HG02885 (cell line): ENCODE measurements around the gene MYOM3.

Experiments
- ATAC-seq: cut with Tn5 transposase; IDR thresholded peaks from one replicate; pipeline ENCODE4 v1.9.1; 2021; ENCODE audit warnings: mild to moderate bottlenecking; ENCODE audit not compliant: unreplicated experiment, poor library complexity

Gene MYOM3

GRCh38 chr1:24111996-24112779 lies at the start of gene MYOM3:
Gene MYOM3 (minus strand): TSS chr1:24112135. CDS start chr1:24108636, 3,499 bp downstream.
- peak; percentile 43 for ATAC-seq

- no peak for ATAC-seq
Observed at GRCh38 chr1:24161270-24161669, 49.3 kb upstream of the MYOM3 start.

DNA sequence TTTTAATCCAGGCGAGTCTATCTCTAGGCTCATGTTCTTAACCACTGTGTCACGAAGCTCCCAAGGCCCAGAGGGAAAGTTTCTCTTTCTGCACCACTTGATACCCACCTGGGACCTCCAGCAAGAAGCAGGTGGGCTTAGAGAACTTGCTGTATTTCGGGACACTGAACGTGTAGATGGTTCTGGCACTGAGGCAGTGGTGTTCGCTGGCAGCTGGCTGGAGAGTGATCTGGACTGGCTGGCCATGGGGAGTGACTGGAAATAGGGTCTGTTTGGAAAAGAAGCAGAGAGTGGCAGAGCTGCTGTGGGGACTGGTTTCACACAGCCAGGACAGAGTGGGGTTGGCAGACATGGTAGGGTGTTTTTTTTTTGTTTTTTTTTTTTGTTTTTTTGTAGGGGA lies 47.4 kb upstream of the MYOM3 start:
- no peak for ATAC-seq

- no peak for ATAC-seq
Observed at GRCh38 chr1:24157918-24158481, 46.1 kb upstream of the MYOM3 start.

GRCh38 chr1:24156542-24157260 lies 44.8 kb upstream of the MYOM3 start:
- ATAC-seq = no peak

DNA sequence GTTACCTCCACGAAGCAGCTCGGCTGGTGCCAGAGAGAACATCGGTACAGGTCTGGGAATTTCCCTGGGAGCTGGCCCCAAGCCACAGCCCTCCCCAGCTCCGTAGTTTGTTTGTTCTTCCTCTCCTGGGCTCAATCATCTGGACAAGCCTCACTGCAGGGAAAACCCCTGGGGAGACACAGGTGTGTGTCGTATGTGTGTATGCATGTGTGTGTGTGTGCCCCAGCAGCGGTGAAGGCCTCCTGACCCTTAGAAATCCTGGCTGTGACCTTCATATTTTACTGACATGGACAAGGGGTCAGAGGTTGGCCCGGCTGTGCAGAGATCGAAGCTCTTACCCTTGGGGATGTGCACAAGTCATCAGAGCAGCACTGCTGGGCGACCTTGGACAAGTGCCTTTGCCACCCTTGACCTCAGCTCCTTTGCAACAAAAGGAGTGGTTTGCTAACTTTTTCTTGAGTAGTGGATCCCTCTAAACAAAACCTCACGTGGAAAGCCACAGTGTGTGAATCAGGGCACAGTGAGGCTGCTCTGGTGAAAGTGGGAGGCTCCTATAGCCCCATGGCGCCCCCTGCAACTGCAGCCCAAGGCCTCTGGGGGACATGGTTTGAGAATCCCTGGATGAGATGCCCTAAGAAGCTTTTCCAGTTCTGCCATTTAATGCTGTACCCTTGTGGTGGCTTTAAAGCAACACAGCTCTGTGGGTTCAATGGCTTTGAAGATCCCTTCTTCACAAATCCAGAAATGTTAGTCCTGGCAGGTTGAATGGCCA lies 43.3 kb upstream of the MYOM3 start:
- no peak for ATAC-seq

GRCh38 chr1:24154215-24154614 lies 42.3 kb upstream of the MYOM3 start:
- no peak for ATAC-seq

DNA sequence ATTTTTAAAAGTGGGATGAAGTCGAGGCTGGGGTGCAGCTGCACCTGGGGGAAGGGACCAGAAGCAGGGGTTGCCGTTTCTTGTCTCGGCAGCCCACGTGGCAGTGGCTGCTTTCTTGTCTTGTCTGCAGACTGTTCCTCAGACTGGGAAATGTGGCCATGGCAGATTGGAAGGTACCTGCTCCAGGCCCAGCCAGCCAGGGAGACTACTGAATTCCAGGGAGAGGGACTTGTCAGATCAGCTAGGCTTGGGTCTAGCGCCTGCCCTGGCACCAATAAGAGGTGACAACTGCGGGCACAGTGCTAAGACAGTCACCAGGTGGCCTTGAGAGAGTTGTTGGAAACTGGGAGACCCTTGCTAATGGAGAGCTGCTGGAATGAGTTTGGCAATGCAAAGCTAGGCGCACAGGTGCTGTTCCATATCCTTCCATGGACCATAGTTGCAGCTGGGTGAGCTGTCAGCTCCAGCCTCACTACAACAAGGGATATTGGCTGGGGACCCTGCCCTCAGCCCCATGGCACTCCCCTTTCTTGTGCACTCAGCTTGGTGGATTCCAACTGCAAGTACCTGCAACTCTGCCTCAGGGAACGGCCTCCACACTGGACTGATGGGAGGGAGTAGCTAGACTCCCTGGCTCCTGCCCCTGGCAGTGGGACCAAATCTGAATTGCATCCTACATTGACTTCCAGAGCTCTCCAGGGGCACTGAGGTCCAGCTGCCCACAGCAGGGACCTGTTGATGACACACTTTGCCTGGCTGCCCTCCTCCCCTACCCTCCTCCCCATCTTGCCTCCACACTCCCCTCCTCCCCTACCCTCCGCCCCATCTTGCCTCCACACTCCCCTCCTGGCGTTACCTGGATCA lies 40.9 kb upstream of the MYOM3 start:
- no peak for ATAC-seq

DNA sequence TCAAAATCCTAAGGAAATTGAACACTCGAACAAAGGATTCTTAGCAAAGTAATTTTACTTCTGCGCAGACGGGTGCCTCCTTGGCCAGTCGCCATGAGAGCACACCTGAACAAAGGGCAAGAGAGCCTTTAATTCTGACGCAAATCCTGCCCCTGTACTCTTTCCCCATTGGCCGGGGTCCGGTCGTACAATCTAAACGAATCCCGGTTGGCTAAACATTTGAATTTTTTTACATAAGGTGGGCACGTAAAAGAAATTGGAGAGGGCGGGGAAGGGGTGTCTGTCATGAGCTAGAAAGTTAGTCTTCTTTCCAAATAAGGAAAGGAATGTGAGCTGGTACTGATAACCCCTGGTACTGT lies 39.2 kb upstream of the MYOM3 start:
- ATAC-seq = no peak

GRCh38 chr1:24150234-24151174 lies 38.6 kb upstream of the MYOM3 start:
- ATAC-seq = no peak

DNA sequence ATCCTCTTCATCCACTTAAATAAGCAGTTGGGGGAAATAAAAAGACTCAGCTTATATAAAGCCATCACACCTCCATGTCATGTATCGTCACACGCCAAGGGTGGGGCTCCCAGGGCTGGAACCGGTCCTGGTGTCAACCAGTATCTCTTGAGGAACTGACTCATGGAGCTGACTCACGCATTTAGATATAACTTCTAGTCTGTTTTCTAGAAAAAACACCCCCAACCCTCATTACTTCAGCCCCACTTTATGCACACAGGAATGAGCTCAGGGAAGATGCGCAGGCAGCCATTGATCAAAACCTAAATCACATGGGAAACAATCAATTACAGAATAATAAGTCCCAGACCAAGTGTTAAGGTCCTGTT lies 37.9 kb upstream of the MYOM3 start:
- ATAC-seq = no peak

GRCh38 chr1:24147816-24148215 lies 35.9 kb upstream of the MYOM3 start:
- ATAC-seq = no peak

GRCh38 chr1:24147194-24147593 lies 35.3 kb upstream of the MYOM3 start:
- ATAC-seq = no peak

DNA sequence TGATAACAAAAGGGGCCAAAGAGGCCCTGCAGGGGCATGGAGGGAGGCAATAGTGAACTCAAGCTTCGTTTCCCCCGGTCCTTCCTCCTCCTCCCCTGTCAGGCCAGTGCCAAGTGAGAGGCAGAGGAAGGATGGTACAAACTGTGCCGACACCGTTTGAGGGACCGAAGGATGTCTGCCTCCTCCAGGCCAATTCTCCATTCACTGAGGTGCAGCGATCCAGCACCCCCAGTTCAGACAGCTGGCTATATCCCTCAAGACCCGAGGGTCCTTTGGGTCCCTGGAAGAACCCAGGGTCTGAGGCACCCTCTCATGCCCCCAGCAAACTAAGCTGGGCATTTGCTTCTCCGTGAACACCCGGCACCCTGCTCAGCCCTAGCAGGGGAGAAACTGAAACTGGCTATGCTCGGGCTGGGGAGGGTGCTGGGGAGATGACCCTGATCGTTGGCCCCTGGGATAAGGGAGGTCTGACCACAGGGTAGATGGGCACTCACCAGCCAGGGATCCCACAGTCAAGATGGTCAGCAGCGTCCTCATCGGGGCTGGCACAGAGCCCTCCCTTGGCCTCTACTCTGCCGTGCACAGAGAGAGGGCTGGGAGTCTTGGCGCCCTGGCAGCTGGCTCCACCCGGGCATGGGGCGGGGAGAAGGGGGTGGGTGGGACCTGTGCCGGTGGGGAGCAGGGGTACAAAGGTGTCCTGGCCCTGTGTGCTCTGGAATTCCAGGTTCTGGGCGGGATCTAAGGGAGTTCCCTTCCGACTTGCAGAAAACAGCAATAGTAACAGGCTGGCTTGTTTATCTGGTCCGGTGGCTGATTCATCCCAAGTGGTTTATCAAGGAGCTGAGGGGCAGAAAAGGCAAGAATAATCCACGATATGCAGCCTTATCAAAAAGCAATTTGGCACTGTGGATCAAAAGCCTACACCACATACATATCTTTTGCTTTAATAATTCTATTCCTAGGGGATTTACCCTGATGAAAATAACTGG lies 30.9 kb upstream of the MYOM3 start, which contains the start of gene IL22RA1:
Gene IL22RA1 (minus strand): TSS at position 595 of the 989 bp plus-strand sequence. CDS start 58 bp downstream, at position 537.
- no peak for ATAC-seq

DNA sequence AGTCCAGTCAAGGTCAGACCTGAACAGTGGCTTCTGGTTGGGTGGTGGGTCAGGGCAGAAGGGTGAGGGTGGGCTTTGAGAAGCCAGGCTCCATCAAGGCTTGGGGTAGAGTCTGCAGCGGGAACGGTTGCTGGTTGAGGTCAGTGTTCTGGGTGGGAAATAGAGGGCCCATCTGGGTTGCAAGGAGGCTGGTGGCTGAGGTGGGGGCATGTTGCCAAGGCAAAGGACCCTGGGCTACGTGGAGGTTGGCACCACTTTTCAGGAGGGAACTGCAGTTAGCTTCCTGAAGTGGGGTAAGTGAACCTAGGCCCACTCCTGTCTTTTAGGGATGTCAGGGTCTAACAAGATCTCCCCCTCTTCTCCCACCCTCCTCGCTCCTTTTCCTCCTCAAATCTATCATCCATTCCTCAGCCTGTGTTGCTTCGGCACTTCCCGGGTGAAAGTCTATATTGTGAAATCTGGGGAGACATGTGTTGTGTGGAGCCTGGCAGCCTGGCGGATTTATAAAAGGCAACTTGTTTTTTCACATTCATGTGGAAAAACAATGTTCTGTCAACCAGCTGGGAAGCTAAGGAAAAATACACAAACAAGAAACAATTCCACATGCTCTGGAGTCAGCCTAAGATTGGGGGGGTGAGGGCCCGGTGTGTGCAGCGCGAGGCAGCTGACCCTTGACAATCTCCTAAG lies 29.5 kb upstream of the MYOM3 start:
- ATAC-seq = no peak

DNA sequence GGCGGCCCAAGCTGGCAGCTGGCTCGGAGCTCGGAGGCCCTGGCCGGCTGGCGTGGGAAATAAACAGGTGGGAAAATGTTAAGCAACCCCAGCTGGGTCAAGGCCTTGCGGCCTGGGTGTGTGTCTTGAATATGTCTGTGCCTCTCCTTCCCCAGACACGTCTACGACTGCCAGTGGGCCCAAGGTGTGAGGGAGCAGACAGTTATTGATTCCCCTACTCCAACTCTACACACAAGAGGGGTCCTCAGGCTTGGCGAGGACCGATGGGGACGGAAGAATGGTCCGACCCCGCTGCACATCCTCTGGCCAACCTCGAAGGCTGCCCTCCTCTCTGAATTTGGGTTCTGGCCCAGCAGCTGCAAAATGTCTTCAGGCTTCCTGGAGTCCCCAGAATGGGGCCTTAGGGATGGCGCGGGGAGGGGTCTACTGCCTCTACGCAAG lies 28.8 kb upstream of the MYOM3 start:
- ATAC-seq = no peak

DNA sequence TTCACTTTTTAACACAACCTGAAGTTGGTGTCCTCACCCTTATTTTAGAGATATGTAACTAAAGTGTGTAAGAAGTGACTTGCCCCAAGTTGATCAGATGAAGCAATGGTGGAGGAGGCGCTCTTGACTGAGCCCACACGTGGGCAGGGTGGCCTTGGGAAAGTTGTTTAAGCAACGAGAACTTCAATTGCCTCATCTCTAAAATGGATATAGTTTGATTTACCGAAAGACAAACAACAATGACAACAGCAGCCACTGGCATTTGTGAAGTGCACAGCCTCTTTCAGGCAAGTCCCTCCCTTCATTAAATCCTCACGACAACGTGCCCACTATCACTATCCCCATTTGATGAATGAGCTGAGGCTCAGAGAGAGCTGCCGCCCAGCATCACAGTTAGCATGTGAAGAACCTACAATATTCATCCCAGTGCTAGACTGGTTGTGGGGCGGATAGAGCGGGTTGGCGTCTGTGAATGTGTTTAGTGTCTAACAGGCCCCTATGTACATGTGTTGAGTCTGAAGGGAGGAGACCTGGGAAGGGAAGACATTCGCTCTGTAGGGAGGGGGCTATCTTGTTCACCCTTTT lies 28.0 kb upstream of the MYOM3 start:
- no peak for ATAC-seq
